ENCODE measurements around the gene RTBDN.

The RTBDN gene

DNA sequence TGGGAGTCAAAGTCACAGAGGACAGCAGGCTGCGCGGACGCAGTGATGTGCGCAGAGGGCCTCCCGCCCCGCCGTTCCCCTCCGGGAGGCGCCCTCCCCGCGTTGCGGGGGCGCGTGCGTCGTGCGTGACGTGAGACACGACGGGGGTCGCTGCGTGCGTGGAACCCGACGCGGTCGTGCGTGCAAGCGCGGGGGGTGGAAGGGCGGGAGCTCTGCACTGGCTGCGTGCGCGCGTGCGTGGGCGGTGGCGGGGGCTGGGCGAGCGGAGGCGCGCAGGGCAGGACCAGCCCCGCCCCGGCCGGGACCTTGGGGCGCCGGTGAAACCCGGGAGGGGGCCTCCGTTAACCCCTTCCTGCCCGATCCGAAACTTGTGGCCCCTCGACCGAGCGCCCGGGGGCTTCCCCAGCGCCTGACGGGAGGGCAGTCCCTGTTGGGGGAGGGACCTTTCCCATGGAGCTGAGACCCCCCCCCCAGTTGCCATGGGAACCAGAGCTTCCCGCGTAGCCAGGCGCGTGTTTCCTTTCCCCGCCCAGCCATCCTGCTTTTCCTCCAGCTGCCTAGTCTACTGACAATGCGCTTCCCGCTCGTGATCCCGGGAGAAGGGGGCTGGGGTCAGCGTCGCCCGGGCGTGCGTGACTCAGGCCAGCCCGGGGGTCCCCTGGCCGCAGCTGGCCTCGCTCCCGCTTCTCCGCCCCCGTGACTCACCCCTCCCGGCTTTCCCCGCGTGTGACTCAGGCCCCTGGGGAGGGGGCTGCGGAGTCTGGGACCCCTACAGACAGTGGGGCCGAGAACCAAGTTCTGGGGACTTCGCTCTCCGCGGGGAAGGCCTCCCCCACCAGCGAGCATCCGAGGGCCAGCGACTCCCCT is 51.7 kb downstream of the RTBDN start:
- peak; percentile 80 to 89 (median 86) for DNase-seq (ENCODE audit: low read depth in 3 of 3)

DNA sequence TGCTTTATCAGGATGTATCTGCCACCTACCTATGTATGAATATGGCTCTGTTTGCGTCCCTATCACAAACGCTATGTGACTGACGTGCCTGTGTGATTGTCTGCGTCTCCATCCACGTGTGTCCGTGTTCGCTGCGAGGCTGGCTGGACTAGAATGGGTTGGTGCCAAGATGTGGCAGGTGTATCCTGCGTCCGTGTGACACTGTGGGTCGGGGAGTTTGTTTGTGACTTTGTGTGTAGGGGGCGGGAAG is 52.3 kb downstream of the RTBDN start:
- DNase-seq (ENCODE audit: low read depth in 3 of 3): no peak

DNA sequence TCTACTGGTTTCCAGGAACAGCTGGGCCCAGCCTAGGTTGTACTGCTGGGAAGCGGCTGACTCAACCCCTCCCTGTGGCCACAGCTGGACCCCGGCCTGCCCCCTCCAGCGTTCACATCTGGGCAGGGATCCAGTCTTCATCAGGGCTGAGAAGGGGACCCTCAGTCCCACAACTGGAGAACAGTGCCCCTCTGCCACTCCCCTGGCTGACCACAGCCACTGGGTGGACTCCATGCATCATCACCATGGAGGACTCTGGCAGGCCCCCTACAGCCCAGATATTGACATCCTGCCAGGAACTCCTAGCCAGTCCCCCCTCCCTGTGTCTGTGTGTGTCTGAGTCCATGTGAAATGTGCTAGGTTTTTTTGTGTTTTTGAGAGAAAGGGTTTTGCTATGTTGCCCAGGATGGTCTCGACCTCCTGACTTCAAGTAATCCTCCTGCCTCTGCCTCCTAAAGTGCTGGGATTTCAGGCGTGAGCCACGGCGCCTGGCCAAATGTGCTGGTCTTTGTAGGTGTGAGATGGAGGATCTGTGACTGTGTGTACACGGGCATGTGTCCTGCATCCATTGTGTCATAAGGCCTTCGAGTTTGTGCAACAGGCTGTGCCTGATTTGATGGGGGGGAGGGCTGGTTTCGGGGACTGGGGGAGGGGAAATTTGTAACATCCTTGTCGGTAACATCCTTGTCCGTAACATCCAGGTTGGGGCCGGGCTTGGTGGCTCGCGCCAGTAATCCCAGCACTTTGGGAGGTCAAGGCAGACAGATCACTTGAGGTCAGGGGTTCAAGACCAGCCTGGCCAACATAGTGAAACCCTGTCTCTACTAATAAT is 55.0 kb downstream of the RTBDN start:
- no peak for DNase-seq (ENCODE audit: low read depth in 3 of 3)

GRCh38 chr19:12778905-12779161 is 55.5 kb downstream of the RTBDN start:
- DNase-seq (ENCODE audit: low read depth in 3 of 3): no peak

GRCh38 chr19:12778017-12778904 is 56.1 kb downstream of the RTBDN start:
- no peak for DNase-seq (ENCODE audit: low read depth in 3 of 3)

DNA sequence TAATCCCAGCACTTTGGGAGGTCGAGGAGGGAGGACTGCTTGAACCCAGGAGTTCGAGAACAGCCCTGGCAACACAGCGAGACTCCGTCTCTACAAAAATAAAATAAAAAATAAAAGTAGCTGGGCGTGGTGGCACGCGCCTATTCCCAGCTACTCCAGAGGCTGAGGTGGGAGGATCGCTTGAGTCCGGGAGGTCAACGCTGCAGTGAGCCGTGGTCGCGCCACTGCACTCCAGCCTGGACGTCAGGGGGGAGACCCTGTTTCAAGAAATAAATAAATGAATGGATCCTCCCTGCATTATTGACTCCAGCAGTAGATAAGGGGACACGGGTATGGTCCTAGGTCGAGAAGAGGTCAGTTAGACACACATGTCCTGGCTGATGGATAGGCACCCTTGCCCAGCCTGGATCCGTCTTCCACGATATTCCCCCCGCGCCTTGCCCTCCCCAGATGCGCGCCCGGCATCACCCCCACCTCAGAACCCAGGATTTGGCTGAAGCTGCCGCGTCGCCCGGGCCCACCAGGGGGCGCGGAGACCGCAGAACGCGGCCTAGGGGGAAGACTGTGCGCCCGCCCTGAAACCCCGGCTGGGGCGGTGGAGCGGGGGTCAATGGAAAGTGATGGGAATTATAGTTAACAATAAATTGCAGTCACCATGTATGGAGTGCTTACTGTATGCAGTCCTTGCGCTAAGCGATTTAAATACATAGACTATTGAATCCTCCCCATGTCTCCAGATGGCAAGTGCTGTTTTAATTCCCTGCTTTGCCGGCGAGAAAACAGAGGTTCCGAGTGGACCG is 57.0 kb downstream of the RTBDN start:
- peak; percentile 67 to 69 (median 67) for DNase-seq (ENCODE audit: low read depth in 3 of 3)
